ENCODE measurements around the gene PARD3.
"Not testable (repeated sequence)": the region's sequence is repeated elsewhere in the genome, so short reads cannot be mapped to it uniquely, and the experiment has no call there.

Gene PARD3

DNA sequence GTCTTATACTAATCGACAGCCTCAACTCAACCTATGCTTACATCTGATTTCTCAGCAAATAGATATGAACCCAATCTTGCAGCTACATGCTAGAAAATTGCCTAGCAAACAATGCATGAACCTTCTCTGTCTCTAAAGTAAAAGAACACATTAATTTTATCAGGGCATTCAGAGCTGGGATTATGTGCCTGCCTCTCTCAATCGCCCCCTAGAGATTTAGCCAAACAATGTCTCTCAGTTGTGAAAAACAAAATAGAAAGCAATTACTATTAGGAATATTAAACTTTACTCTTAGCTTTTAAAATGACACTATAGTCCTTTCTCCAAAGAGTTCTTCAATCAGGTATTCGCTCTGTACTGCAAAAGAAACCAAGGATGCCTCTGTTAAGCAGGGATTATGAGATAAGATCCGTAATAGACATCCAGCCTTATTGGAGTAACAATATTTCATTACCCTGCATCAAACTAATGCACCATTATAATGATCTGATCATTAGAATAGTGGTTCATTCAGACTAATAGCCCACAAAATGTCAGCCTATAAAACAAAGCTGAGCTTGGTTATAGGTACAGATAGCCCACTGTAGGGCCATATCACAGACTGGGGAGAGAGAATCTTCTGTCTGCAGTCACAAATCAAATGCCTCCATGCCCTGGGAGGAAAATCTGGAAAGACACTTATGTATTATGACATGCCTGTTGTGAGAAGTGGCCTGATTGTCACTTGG lies 736.9 kb downstream of the PARD3 start:
- no peak for DNase-seq

GRCh38 chr10:34076443-34076842 lies 738.7 kb downstream of the PARD3 start:
- DNase-seq: no peak

DNA sequence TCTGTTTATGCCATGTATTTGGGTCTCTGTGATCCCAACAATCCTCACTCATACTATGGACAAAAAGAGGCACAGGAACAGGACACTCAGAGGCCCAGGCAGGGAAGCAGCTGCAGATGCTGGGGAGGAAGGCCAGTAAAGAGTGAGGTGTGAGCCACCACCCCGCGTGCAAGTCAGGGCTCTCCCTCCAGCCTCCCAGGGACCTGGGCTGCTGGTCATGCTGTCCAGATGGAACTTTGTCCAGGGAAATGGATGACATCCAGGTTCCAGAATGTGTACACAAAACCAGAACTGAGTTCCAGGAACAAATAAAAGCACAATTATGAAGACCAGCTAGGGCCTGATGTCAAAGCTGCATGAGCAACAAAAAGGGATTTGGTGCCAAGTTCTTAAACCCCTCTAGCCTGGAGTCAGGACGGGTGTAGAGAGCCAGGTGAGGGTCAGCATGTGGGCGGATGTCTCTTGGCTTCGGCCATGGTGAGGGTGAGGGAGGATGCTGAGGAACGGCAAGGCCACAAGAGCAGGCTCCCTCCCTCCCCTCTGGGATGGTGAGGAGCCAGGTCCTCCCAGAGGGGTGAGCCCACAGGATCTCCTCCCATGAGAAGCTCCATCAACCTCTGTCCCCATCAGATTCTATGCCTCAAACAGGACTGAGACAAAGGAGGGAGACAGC lies 739.7 kb downstream of the PARD3 start:
- no peak for DNase-seq

- no peak for DNase-seq
Observed at GRCh38 chr10:34074051-34074450, 741.0 kb downstream of the PARD3 start.

GRCh38 chr10:34067741-34068140 lies 747.4 kb downstream of the PARD3 start:
- not testable (repeated sequence) for DNase-seq

- DNase-seq: no peak
Observed at GRCh38 chr10:34063592-34063991, 751.5 kb downstream of the PARD3 start.

DNA sequence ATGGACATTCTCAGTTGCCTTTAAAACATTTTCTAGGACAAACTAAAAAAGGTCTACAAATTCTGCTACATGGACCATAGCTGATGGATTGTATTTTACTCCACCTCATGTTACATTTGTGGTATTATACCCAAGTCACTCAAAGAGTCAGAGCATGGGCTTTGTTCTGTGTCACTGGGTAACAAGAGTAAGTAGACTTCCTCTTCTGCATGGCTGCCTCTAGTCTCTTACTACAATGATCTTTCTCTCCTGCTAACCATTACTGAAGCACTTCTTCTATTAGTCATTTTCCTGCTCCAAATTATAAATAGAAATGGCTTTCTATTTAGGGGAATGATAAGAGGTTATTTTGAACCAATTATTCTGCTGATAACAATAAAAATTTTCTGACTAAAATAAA lies 753.3 kb downstream of the PARD3 start:
- peak; percentile 14 for DNase-seq

Data from suppressor macrophage treated with lipopolysaccharide for 4 hours (primary cell).